Measurements from ENCODE around the gene DFFB.

- TF ChIP-seq, protein P1, sequence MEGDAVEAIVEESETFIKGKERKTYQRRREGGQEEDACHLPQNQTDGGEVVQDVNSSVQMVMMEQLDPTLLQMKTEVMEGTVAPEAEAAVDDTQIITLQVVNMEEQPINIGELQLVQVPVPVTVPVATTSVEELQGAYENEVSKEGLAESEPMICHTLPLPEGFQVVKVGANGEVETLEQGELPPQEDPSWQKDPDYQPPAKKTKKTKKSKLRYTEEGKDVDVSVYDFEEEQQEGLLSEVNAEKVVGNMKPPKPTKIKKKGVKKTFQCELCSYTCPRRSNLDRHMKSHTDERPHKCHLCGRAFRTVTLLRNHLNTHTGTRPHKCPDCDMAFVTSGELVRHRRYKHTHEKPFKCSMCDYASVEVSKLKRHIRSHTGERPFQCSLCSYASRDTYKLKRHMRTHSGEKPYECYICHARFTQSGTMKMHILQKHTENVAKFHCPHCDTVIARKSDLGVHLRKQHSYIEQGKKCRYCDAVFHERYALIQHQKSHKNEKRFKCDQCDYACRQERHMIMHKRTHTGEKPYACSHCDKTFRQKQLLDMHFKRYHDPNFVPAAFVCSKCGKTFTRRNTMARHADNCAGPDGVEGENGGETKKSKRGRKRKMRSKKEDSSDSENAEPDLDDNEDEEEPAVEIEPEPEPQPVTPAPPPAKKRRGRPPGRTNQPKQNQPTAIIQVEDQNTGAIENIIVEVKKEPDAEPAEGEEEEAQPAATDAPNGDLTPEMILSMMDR (conservative IDR thresholded peaks at IDR 0.05) = no peak
- TF ChIP-seq ZFX (IDR thresholded peaks at IDR 0.05) = no peak
Measured at GRCh38 chr1:3924186-3924824, 67.0 kb downstream of the DFFB start.

All from C4-2B (cell line).